Measurements from ENCODE around the gene IGFBP2. TPM values are rescaled to one million over a fixed set of nuclear protein-coding genes. Genes with fewer than 3 reads are reported as not detected.

The IGFBP2 gene
- total and polyA plus RNA-seq, 9 of the 15 experiments (the other 6 are each of a cell fraction or from before 2014, with no cell fraction given) = 0.93 TPM; not detected in 8

GRCh38 chr2:216654528-216655052, 21.4 kb downstream of the IGFBP2 start:
- ATAC-seq = no peak
- H3K79me2 ChIP-seq (ENCODE audit: control insufficient read depth, insufficient read depth, low read length) = no peaks in the 10 kb centered on the region
- H3K4me1 ChIP-seq (replicated peaks in 1 of 2; ENCODE audit: control insufficient read depth in 2 of 2, insufficient read depth in 2 of 2, low read length in 2 of 2) = no peaks in the 10 kb centered on the region; a peak in 1 of 5 replicates
- TF ChIP-seq TCF7L2 (IDR thresholded peaks at IDR 0.05; ENCODE audit: low read depth, low read length) (no peak), ZNF41 (CRISPR knock-in tag; conservative IDR thresholded peaks at IDR 0.05) (no peak), ZNF436 (CRISPR knock-in tag; IDR thresholded peaks at IDR 0.05) (no peak), ZBTB34 (CRISPR knock-in tag; IDR thresholded peaks at IDR 0.05) (no peak), PHB2 (IDR thresholded peaks at IDR 0.05; ENCODE audit: low read depth) (no peak), SMARCA4 (IDR thresholded peaks at IDR 0.05) (no peak), VEZF1 (CRISPR knock-in tag; IDR thresholded peaks at IDR 0.05) (no peak)
- WGBS (ENCODE audit: insufficient coverage, low coverage, missing lambda C conversion rate) = 0% methylated on average over 2 of the region's 2 CpGs
- in situ Hi-C loops (cut with MboI) (loop anchor here (25.0 kb wide), 1 partner anchor 442 kb away; no protein-coding TSS in a partner anchor), intact Hi-C loops (cut with micrococcal nuclease) (no loop called here)
- no peak overlapping the region for H2AFZ ChIP-seq (ENCODE audit: low read depth, low read length)
- no peaks in the 10 kb centered on the region for H3K36me3 ChIP-seq (ENCODE audit: control insufficient read depth, insufficient read depth, low read length)
- ChIA-PET CTCF (ENCODE audit: low intra/inter-chr PET ratio) (no interaction called here), POLR2A (no interaction called here)
- FAIRE-seq = no peak
- H3K9ac ChIP-seq (ENCODE audit: insufficient read depth in 1 of 2, low read depth in 2 of 2, low read length in 2 of 2) = no peak overlapping the region
- no peaks in the 10 kb centered on the region for H3K9me3 ChIP-seq (replicated peaks; ENCODE audit: control insufficient read depth, insufficient read depth, low read depth, low read length)
- no peak overlapping the region for H3K4me2 ChIP-seq (ENCODE audit: insufficient read depth, low read length)
- no peak overlapping the region for H3K4me3 ChIP-seq
- H3K9me1 ChIP-seq (ENCODE audit: control insufficient read depth, insufficient read depth, low read length) = no peaks in the 10 kb centered on the region
- H3K27ac ChIP-seq (ENCODE audit: extremely low read depth, low read depth, low read length) = no peak overlapping the region
- DNase-seq (ENCODE audit: extremely low read depth in 1 of 4, low spot score in 3 of 4) = no peak
- no TSS peak for BruUV-seq (replicated peaks)
- no peaks in the 10 kb centered on the region for H4K20me1 ChIP-seq (replicated peaks; ENCODE audit: control insufficient read depth, insufficient read depth, low read length)
- H3K27me3 ChIP-seq (ENCODE audit: control insufficient read depth in 2 of 2, insufficient read depth in 2 of 2, low read length in 2 of 2) = peaks cover 3 to 42% of the 10 kb centered on the region in 2 experiments; a peak in 4 of 5 replicates
